AG09319 (cell line): ENCODE data around the gene RPS8.

Experiments
- DNase-seq: peaks from one replicate; pipeline ENCODE4 v3.0.0-alpha.2; 2010; ENCODE audit warnings: low read depth; ENCODE audit errors: extremely low read depth
- CTCF ChIP-seq: IDR thresholded peaks from 2 replicates; pipeline ENCODE4 v1.5.1; 2011; ENCODE audit warnings: low read depth, mild to moderate bottlenecking, inconsistent platforms, low read length, moderate library complexity

Gene RPS8

GRCh38 chr1:44776730-44777068, 1.4 kb downstream of the RPS8 start:
- TF ChIP-seq CTCF, result no peak
- no peak for DNase-seq

GRCh38 chr1:44777547-44777946, 2.2 kb downstream of the RPS8 start:
- no peak for DNase-seq
- no peak for TF ChIP-seq CTCF

DNA sequence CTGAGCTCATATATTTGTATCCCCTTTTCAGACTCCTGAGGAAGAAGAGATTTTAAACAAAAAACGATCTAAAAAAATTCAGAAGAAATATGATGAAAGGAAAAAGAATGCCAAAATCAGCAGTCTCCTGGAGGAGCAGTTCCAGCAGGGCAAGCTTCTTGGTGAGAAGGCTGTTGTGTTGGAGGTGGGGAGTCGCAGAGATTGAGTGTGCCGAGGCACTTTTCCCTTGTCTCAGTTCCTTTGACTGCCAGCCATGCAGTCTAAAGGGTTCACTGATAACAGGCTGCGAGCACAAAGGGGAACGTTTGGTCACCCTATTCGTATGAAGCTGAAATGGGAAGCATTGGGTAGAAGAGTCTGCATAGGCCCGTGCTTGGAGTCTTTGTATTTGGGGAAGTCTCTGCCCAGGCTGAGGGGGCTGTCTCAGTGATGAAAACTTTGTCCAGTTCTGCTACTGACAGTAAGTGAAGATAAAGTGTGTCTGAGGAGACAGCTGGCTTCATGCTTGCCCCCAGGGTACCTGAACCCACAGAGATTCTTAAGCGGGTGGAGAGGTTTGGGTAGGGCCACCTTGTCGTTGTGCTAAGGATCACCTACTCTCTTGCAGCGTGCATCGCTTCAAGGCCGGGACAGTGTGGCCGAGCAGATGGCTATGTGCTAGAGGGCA, 2.8 kb downstream of the RPS8 start:
- no peak for TF ChIP-seq CTCF

GRCh38 chr1:44778705-44779576, 3.6 kb downstream of the RPS8 start:
- no peak for DNase-seq
- TF ChIP-seq CTCF, result no peak

More for the DNA sequence above, 2.8 kb downstream of the RPS8 start:
- no peak for DNase-seq

DNA sequence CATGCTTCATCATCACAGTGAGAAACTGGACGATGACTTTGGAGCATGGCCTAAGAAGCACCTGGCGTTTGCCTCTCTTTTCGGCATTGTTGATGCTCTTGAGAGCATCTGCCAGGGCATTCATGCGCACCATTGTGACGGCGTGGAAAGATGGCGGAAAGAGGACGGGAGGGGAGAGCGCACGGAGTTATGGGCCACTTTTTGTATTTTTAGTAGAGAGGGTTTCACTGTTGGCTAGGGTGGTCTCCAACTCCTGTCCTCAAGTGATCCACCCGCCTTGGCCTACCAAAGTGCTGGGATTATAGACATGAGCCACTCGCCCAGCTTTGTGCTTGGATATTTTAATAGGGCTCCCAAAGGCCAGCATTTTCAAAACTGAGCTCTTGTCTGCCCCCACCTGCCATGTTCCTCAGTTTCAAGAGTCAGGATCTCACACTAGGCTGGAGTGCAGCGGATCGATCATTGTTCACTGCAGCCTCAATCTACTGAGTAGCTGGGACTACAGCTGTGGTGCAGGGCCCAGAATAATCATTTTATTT, 5.3 kb downstream of the RPS8 start:
- no peak for DNase-seq
- no peak for TF ChIP-seq CTCF

DNA sequence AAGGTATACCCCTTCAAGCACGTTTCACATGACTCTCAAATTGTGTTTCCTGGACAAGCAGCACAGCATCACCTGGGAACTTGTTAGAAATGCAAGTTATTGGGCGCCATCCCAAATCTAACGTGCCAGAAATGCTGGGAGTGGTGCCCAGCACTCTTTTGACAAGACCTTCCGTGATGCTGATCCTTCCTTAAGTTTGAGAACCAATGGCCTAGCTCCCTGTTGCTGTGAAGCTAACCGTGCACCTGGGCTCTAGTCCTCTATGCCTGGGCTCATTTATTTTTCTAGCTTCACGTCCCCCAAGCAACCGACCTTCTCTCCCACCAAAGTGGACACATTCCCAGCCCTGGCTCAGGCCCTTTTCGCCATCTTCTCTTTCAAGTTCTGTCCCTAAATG, 8.4 kb downstream of the RPS8 start:
- no peak for DNase-seq
- no peak for TF ChIP-seq CTCF
